Nephron progenitor cell (in vitro differentiated cells): ENCODE measurements around the gene ZNF80.

Experiments
- DNase-seq: peaks from one replicate; pipeline ENCODE4 v3.0.0; 2021
- H3K27ac Mint-ChIP-seq: 2 replicates; pipeline ENCODE4 v1.8.0; 2021; ENCODE audit warnings: mild to moderate bottlenecking, moderate library complexity, mixed read lengths
- H3K27me3 Mint-ChIP-seq: 2 replicates; pipeline ENCODE4 v1.8.0; 2021; ENCODE audit warnings: mild to moderate bottlenecking, low read depth, mixed read lengths; ENCODE audit not compliant: poor library complexity
- H3K36me3 Mint-ChIP-seq: 2 replicates; pipeline ENCODE4 v1.8.0; 2021; ENCODE audit warnings: low read depth, mixed read lengths
- H3K4me1 Mint-ChIP-seq: 2 replicates; pipeline ENCODE4 v1.8.0; 2021; ENCODE audit warnings: mixed read lengths
- H3K4me3 Mint-ChIP-seq: 2 replicates; pipeline ENCODE4 v1.8.0; 2021; ENCODE audit warnings: mild to moderate bottlenecking, moderate library complexity, mixed read lengths
- H3K9me3 Mint-ChIP-seq: 2 replicates; pipeline ENCODE4 v1.8.0; 2021; ENCODE audit warnings: mild to moderate bottlenecking, moderate library complexity, mixed read lengths
- TF ChIP-seq, protein P1 (sequence below): fragments of 200-600 bp; sonication (generic); IDR thresholded peaks from 2 replicates; pipeline ENCODE4 v1.5.0; 2021; ENCODE audit warnings: antibody characterized with exemption

The ZNF80 gene

DNA sequence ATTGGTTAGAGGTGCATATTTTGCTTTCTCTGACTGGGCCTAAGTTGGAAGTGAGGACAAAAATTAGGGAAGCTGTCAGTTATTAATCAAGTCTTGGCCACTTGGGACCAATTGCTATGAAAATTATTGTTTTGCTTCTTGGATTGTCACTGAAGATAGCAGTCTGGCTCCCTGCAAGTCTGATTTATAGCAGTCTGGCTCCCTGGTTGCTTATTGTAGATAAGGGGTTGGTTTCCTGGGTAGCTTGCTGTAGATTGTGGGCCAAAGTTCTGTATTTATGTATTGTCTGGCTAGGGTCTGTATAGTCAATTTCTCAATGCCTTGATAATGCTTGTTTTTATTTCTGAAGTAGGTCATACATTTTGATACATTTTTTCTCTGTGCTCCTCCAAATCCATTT, 45.2 kb downstream of the ZNF80 start:
- no peaks in the 10 kb centered on the region for H3K9me3 Mint-ChIP-seq
- no peak overlapping the region for H3K27ac Mint-ChIP-seq
- DNase-seq, result no peak
- H3K4me3 Mint-ChIP-seq, result no peak overlapping the region
- H3K36me3 Mint-ChIP-seq, result no peaks in the 10 kb centered on the region
- H3K4me1 Mint-ChIP-seq, result no peaks in the 10 kb centered on the region
- TF ChIP-seq, protein P1, sequence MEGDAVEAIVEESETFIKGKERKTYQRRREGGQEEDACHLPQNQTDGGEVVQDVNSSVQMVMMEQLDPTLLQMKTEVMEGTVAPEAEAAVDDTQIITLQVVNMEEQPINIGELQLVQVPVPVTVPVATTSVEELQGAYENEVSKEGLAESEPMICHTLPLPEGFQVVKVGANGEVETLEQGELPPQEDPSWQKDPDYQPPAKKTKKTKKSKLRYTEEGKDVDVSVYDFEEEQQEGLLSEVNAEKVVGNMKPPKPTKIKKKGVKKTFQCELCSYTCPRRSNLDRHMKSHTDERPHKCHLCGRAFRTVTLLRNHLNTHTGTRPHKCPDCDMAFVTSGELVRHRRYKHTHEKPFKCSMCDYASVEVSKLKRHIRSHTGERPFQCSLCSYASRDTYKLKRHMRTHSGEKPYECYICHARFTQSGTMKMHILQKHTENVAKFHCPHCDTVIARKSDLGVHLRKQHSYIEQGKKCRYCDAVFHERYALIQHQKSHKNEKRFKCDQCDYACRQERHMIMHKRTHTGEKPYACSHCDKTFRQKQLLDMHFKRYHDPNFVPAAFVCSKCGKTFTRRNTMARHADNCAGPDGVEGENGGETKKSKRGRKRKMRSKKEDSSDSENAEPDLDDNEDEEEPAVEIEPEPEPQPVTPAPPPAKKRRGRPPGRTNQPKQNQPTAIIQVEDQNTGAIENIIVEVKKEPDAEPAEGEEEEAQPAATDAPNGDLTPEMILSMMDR, result no peak
- no peaks in the 10 kb centered on the region for H3K27me3 Mint-ChIP-seq

- Mint-ChIP-seq H3K36me3 (no peaks in the 10 kb centered on the region), H3K27ac (no peak overlapping the region), H3K9me3 (peaks cover 5% of the 10 kb centered on the region), H3K4me3 (no peak overlapping the region), H3K27me3 (no peaks in the 10 kb centered on the region), H3K4me1 (no peaks in the 10 kb centered on the region)
- DNase-seq, result no peak
- TF ChIP-seq, protein P1, result no peak
Measured at GRCh38 chr3:114186501-114186900, 50.9 kb downstream of the ZNF80 start.
